Measurements from ENCODE around the gene DISC1. TPM values are rescaled to one million over a fixed set of nuclear protein-coding genes. Genes with fewer than 3 reads are reported as not detected.

DISC1 gene
- total and polyA plus RNA-seq, 2 donors (not counting 1 experiment from before 2014, with no cell fraction given): 2.7 to 4.3 TPM

DNA sequence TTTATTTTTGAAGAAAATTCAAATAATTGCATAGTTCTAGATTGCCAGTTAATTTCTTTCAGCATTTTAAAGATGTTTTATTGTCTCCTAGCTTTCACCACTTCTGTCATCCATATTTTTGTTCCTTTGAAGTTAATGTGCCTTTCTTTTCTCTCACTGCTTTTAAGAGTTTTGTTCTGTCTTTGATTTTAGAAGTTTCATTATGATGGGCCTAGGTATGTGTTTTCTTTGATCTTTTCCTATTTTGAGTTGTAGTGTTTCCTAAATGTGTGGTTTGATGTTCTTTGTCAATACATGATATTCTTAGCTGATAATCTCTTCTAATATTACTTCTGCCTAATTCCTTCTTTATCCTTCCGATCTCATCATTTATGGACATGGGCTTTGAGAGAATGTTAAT, 378.7 kb downstream of the DISC1 start:
- Mint-ChIP-seq H3K4me1 (no peaks in the 10 kb centered on the region), H3K9me3 (ENCODE audit: insufficient read depth) (no peaks in the 10 kb centered on the region), H3K27ac (no peak overlapping the region), H3K27me3 (no peaks in the 10 kb centered on the region), H3K4me3 (no peak overlapping the region)
- Histone ChIP-seq H3K36me3 (replicated peaks in 1 of 2; ENCODE audit: control extremely low read depth in 1 of 2, control insufficient read depth in 1 of 2, extremely low read depth in 1 of 2, insufficient read depth in 2 of 2, low read length in 1 of 2) (no peaks in the 10 kb centered on the region), H3K4me1 (ENCODE audit: control insufficient read depth in 2 of 2, insufficient read depth in 2 of 2, low read length in 2 of 2) (no peaks in the 10 kb centered on the region), H3K9me3 (ENCODE audit: control extremely low read depth in 1 of 3, control insufficient read depth in 2 of 3, insufficient read depth in 1 of 3, low read length in 2 of 3) (no peaks in the 10 kb centered on the region), H2AFZ (ENCODE audit: insufficient read depth, low read depth, low read length, poor library complexity, severe bottlenecking) (no peak overlapping the region), H4K20me1 (ENCODE audit: control insufficient read depth, insufficient read depth, low read length, poor library complexity, severe bottlenecking) (no peaks in the 10 kb centered on the region), H3K27me3 (replicated peaks in 1 of 4; ENCODE audit: control extremely low read depth in 1 of 4, control insufficient read depth in 3 of 4, insufficient read depth in 4 of 4, low read length in 3 of 4) (no peaks in the 10 kb centered on the region), H3K4me2 (replicated peaks; ENCODE audit: low read depth, low read length, poor library complexity, severe bottlenecking) (no peak overlapping the region), H3K4me3 (ENCODE audit: control extremely low read depth in 1 of 5, extremely low read depth in 1 of 5, insufficient read depth in 1 of 5, low read depth in 2 of 5, low read length in 4 of 5) (no peak overlapping the region), H3K27ac (ENCODE audit: low read length in 2 of 2) (no peak overlapping the region), H3K9ac (ENCODE audit: low read length) (no peak overlapping the region), H3K79me2 (ENCODE audit: control insufficient read depth, insufficient read depth, low read length) (no peaks in the 10 kb centered on the region)
- intact Hi-C loops (cut with micrococcal nuclease): no loop called here
- POLR2A ChIA-PET: no interaction called here
- DNase-seq (no peak), ATAC-seq (ENCODE audit: low read depth) (no peak)
- no peak for TF ChIP-seq EZH2 (IDR thresholded peaks at IDR 0.05; ENCODE audit: borderline replicate concordance, insufficient read depth, low read depth, low read length, poor library complexity, severe bottlenecking)
- TF ChIP-seq, protein P1, sequence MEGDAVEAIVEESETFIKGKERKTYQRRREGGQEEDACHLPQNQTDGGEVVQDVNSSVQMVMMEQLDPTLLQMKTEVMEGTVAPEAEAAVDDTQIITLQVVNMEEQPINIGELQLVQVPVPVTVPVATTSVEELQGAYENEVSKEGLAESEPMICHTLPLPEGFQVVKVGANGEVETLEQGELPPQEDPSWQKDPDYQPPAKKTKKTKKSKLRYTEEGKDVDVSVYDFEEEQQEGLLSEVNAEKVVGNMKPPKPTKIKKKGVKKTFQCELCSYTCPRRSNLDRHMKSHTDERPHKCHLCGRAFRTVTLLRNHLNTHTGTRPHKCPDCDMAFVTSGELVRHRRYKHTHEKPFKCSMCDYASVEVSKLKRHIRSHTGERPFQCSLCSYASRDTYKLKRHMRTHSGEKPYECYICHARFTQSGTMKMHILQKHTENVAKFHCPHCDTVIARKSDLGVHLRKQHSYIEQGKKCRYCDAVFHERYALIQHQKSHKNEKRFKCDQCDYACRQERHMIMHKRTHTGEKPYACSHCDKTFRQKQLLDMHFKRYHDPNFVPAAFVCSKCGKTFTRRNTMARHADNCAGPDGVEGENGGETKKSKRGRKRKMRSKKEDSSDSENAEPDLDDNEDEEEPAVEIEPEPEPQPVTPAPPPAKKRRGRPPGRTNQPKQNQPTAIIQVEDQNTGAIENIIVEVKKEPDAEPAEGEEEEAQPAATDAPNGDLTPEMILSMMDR (IDR thresholded peaks at IDR 0.05): no peak
- CTCF ChIA-PET: no interaction called here
- WGBS (ENCODE audit: insufficient coverage): no CpG with 5 or more reads among the region's 1 CpG

DNA sequence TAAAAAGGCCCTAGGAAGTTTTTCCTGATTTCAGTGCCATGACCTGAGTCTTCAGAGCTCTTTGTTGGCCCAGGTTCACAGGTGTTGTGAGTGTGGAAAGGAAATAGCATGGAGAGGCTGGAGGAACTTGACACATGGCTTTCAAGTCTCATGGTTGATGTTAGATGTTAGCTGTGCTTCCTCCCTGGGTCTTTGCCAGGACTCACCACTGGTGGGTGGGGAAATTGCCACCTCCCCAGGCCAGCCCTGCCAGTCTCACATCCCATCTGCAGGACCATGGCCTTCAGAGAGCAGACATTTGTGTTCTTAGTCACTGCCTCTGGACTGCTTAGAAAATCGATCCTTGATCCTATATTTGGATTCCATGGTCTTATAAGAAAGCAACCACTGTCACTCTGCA, 383.2 kb downstream of the DISC1 start:
- intact Hi-C loops (cut with micrococcal nuclease): no loop called here
- no peak for ATAC-seq (ENCODE audit: low read depth)
- H2AFZ ChIP-seq (ENCODE audit: insufficient read depth, low read depth, low read length, poor library complexity, severe bottlenecking): no peak overlapping the region
- WGBS (ENCODE audit: insufficient coverage): 67% methylated on average over 1 of the region's 1 CpG
- ChIA-PET POLR2A (no interaction called here), CTCF (no interaction called here)
- TF ChIP-seq, protein P1 (IDR thresholded peaks at IDR 0.05): no peak
- TF ChIP-seq EZH2 (IDR thresholded peaks at IDR 0.05; ENCODE audit: borderline replicate concordance, insufficient read depth, low read depth, low read length, poor library complexity, severe bottlenecking): no peak
- no peaks in the 10 kb centered on the region for H3K27me3 ChIP-seq (replicated peaks in 1 of 4; ENCODE audit: control extremely low read depth in 1 of 4, control insufficient read depth in 3 of 4, insufficient read depth in 4 of 4, low read length in 3 of 4)
- no peaks in the 10 kb centered on the region for H3K9me3 ChIP-seq (ENCODE audit: control extremely low read depth in 1 of 3, control insufficient read depth in 2 of 3, insufficient read depth in 1 of 3, low read length in 2 of 3)
- no peaks in the 10 kb centered on the region for H4K20me1 ChIP-seq (ENCODE audit: control insufficient read depth, insufficient read depth, low read length, poor library complexity, severe bottlenecking)
- H3K79me2 ChIP-seq (ENCODE audit: control insufficient read depth, insufficient read depth, low read length): no peaks in the 10 kb centered on the region
- H3K27ac ChIP-seq (ENCODE audit: low read length in 2 of 2): no peak overlapping the region
- no peak overlapping the region for H3K4me2 ChIP-seq (replicated peaks; ENCODE audit: low read depth, low read length, poor library complexity, severe bottlenecking)
- no peak overlapping the region for H3K4me3 ChIP-seq (ENCODE audit: control extremely low read depth in 1 of 5, extremely low read depth in 1 of 5, insufficient read depth in 1 of 5, low read depth in 2 of 5, low read length in 4 of 5)
- no peaks in the 10 kb centered on the region for H3K36me3 ChIP-seq (replicated peaks in 1 of 2; ENCODE audit: control extremely low read depth in 1 of 2, control insufficient read depth in 1 of 2, extremely low read depth in 1 of 2, insufficient read depth in 2 of 2, low read length in 1 of 2)
- Mint-ChIP-seq H3K4me3 (no peak overlapping the region), H3K9me3 (ENCODE audit: insufficient read depth) (no peaks in the 10 kb centered on the region), H3K27me3 (no peaks in the 10 kb centered on the region), H3K4me1 (no peaks in the 10 kb centered on the region), H3K27ac (no peak overlapping the region)
- no peak overlapping the region for H3K9ac ChIP-seq (ENCODE audit: low read length)
- no peak for DNase-seq
- no peaks in the 10 kb centered on the region for H3K4me1 ChIP-seq (ENCODE audit: control insufficient read depth in 2 of 2, insufficient read depth in 2 of 2, low read length in 2 of 2)
